Measurements from ENCODE around the gene KDR.

DNA sequence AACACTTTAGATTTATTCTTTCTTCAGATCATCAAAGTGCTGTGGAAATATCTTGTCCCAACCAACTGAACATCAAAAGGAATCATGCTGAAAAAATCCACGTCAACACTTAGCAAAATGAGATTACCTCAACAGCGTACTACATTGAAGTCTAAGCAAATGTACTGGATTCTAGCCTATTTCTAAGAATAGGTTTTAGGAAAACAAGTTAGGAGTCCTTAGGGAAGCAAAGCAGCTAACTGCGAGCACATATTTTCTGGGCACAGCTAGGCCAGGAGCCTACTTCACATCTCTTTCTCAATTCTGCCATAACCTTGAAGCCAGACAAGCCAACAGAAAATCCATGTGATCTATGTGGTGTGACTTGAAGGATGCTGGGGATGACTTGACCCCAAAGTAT, 22.2 kb downstream of the KDR start:
- TF ChIP-seq, protein P1, sequence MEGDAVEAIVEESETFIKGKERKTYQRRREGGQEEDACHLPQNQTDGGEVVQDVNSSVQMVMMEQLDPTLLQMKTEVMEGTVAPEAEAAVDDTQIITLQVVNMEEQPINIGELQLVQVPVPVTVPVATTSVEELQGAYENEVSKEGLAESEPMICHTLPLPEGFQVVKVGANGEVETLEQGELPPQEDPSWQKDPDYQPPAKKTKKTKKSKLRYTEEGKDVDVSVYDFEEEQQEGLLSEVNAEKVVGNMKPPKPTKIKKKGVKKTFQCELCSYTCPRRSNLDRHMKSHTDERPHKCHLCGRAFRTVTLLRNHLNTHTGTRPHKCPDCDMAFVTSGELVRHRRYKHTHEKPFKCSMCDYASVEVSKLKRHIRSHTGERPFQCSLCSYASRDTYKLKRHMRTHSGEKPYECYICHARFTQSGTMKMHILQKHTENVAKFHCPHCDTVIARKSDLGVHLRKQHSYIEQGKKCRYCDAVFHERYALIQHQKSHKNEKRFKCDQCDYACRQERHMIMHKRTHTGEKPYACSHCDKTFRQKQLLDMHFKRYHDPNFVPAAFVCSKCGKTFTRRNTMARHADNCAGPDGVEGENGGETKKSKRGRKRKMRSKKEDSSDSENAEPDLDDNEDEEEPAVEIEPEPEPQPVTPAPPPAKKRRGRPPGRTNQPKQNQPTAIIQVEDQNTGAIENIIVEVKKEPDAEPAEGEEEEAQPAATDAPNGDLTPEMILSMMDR (conservative IDR thresholded peaks at IDR 0.05; ENCODE audit: low read length) = no peak
- TF ChIP-seq EZH2phosphoT487 (IDR thresholded peaks at IDR 0.05; ENCODE audit: borderline replicate concordance, low read depth, low read length) = no peak

Data from OCI-LY7 (cell line).